Measurements from ENCODE around the gene HOMER2.

HOMER2 gene

GRCh38 chr15:82835391-82835917, 117.1 kb downstream of the HOMER2 start:
- no peak overlapping the region for H3K4me3 ChIP-seq (ENCODE audit: low read depth, low read length)
- no peak for TF ChIP-seq CTCF (IDR thresholded peaks at IDR 0.05; ENCODE audit: borderline replicate concordance, insufficient read depth, low read depth, low read length)

- TF ChIP-seq CTCF (IDR thresholded peaks at IDR 0.05; ENCODE audit: borderline replicate concordance, insufficient read depth, low read depth, low read length), result no peak
- no peak overlapping the region for H3K4me3 ChIP-seq (ENCODE audit: low read depth, low read length)
Measured at GRCh38 chr15:82833362-82833682, 119.2 kb downstream of the HOMER2 start.

- H3K4me3 ChIP-seq (ENCODE audit: low read depth, low read length), result no peak overlapping the region
- no peak for TF ChIP-seq CTCF (IDR thresholded peaks at IDR 0.05; ENCODE audit: borderline replicate concordance, insufficient read depth, low read depth, low read length)
Measured at GRCh38 chr15:82832601-82833361, 119.7 kb downstream of the HOMER2 start.

- no peak overlapping the region for H3K4me3 ChIP-seq (ENCODE audit: low read depth, low read length)
- no peak for TF ChIP-seq CTCF (IDR thresholded peaks at IDR 0.05; ENCODE audit: borderline replicate concordance, insufficient read depth, low read depth, low read length)
Measured at GRCh38 chr15:82831894-82832600, 120.5 kb downstream of the HOMER2 start.

GRCh38 chr15:82830427-82831173, 121.9 kb downstream of the HOMER2 start:
- TF ChIP-seq CTCF (IDR thresholded peaks at IDR 0.05; ENCODE audit: borderline replicate concordance, insufficient read depth, low read depth, low read length), result no peak
- no peak overlapping the region for H3K4me3 ChIP-seq (ENCODE audit: low read depth, low read length)

- H3K4me3 ChIP-seq (ENCODE audit: low read depth, low read length), result no peak overlapping the region
- no peak for TF ChIP-seq CTCF (IDR thresholded peaks at IDR 0.05; ENCODE audit: borderline replicate concordance, insufficient read depth, low read depth, low read length)
Measured at GRCh38 chr15:82829234-82829633, 123.3 kb downstream of the HOMER2 start.

Data from GM12875 (cell line).